Stomach smooth muscle (tissue), 2 donors: ENCODE measurements around the gene FBXL5.
A peak's percentile ranks its signal among the peaks of the same experiment; 100 is the strongest.

Experiments
- H3K27ac ChIP-seq: one replicate; pipeline ENCODE4 v1.7.0; 2013; ENCODE audit warnings: mild to moderate bottlenecking, low read length, inconsistent platforms
- H3K27me3 ChIP-seq, 2 donors: one replicate each; pipeline ENCODE4 v1.7.0; 2013; ENCODE audit warnings: low read length in 2 of 2; ENCODE audit not compliant: insufficient read depth in 2 of 2, control insufficient read depth in 1 of 2
- H3K36me3 ChIP-seq, 2 donors: one replicate each; pipeline ENCODE4 v1.7.0; 2013; ENCODE audit warnings: low read length in 2 of 2; ENCODE audit not compliant: control insufficient read depth in 2 of 2, insufficient read depth in 2 of 2
- H3K4me1 ChIP-seq: one replicate; pipeline ENCODE4 v1.7.0; 2013; ENCODE audit warnings: low read length; ENCODE audit not compliant: control insufficient read depth, insufficient read depth
- H3K4me3 ChIP-seq, 2 donors: one replicate each; pipeline ENCODE4 v1.7.0; 2013; ENCODE audit warnings: low read length in 2 of 2
- H3K9ac ChIP-seq, 2 donors: one replicate each; pipeline ENCODE4 v1.7.0; 2013; ENCODE audit warnings: low read length in 2 of 2, mild to moderate bottlenecking in 1 of 2
- H3K9me3 ChIP-seq, 2 donors: one replicate each; pipeline ENCODE4 v1.7.0; 2013; ENCODE audit warnings: low read length in 2 of 2; ENCODE audit not compliant: control insufficient read depth in 2 of 2
- donor health status: healthy.
- donor health status: Pancreatic carcinoma.

FBXL5 gene, protein sequence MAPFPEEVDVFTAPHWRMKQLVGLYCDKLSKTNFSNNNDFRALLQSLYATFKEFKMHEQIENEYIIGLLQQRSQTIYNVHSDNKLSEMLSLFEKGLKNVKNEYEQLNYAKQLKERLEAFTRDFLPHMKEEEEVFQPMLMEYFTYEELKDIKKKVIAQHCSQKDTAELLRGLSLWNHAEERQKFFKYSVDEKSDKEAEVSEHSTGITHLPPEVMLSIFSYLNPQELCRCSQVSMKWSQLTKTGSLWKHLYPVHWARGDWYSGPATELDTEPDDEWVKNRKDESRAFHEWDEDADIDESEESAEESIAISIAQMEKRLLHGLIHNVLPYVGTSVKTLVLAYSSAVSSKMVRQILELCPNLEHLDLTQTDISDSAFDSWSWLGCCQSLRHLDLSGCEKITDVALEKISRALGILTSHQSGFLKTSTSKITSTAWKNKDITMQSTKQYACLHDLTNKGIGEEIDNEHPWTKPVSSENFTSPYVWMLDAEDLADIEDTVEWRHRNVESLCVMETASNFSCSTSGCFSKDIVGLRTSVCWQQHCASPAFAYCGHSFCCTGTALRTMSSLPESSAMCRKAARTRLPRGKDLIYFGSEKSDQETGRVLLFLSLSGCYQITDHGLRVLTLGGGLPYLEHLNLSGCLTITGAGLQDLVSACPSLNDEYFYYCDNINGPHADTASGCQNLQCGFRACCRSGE

DNA sequence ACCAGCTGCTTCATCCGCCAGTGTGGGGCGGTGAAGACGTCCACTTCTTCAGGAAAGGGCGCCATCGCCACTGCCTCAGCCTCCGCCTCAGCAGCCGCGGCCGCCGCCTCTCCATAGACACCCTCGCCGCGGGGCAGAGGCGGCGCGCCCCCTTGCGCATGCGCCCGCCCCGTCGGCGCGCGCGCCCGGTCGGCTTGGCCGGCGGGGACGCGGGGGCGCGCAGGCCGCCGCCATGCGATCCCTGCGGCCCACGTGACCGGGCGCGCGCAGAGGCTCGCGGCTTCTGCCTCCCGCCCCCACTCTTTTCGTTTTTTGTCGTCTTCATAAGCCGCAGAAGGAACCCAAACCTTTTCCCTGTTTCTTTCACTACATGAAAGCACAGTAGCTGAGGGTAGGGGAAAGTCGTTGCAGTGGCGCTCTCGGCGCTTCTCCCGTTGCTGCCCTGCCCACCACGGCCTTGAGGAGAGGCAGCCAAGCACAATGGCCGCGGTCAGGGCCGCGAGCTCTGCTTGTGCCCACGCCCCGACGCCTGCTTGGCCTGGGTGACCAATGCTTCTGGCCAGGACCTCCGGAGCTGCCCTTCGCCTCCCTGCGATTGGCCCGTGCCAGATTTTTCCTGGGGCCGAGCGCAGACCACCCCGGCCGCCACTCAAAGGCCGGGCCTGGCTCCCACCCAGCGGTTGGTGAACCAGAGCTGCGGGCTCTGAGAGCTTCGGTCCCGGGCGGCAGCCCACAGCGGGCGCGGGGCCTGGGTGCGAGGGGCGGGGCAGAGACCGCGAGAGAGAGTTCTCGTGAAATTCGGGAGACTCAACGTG lies at the start of gene FBXL5:
TSS of gene FBXL5 (minus strand) at position 135 of the 815 bp plus-strand sequence. CDS start at position 65, 70 bp downstream.
- peak within 1 kb of the TSS; percentile 87 to 95 for H3K9ac ChIP-seq
- peak within 1 kb of the TSS; percentile 97 for H3K27ac ChIP-seq
- H3K27me3 ChIP-seq = no peaks in the 10 kb centered on the region
- H3K36me3 ChIP-seq = no peaks in the 10 kb centered on the region
- H3K4me3 ChIP-seq = peak within 1 kb of the TSS; percentile 84 to 86
- H3K9me3 ChIP-seq = no peaks in the 10 kb centered on the region
- H3K4me1 ChIP-seq = peaks cover 4% of the 10 kb centered on the region

DNA sequence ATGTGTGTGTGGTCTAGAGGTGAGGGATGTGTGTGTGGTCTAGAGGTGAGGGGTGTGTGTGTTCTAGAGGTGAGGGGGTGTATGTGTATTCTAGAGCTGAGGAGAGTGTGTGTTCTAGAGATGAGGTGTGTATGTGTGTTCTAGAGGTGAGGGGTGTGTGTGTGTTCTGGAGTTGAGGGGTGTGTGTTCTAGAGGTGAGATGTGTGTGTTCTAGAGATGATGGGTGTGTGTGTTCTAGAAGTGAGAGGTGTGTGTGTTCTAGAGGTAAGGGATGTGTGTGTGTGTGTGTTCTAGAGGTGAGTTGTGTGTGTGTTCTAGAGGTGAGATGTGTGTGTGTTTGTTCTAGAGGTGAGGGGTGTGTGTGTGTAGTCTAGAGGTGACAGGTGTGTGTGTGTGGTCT lies 49.0 kb upstream of the FBXL5 start:
- H3K36me3 ChIP-seq = no peaks in the 10 kb centered on the region
- no peaks in the 10 kb centered on the region for H3K9me3 ChIP-seq
- no peak overlapping the region for H3K4me3 ChIP-seq
- H3K27me3 ChIP-seq = no peaks in the 10 kb centered on the region
- H3K4me1 ChIP-seq = peaks cover 9% of the 10 kb centered on the region
- no peak overlapping the region for H3K9ac ChIP-seq
- no peak overlapping the region for H3K27ac ChIP-seq

- Histone ChIP-seq H3K36me3 (no peaks in the 10 kb centered on the region), H3K4me3 (peak overlapping the region; percentile 72 to 78), H3K9me3 (no peaks in the 10 kb centered on the region), H3K27ac (peak overlapping the region; percentile 46), H3K9ac (no peak overlapping the region), H3K27me3 (no peaks in the 10 kb centered on the region), H3K4me1 (peaks cover 9% of the 10 kb centered on the region)
These were observed 48.3 kb upstream of the FBXL5 start for GRCh38 chr4:15703439-15703838.

- H3K27me3 ChIP-seq = no peaks in the 10 kb centered on the region
- H3K27ac ChIP-seq = peak within 1 kb of the TSS; percentile 46
- H3K4me3 ChIP-seq = peak within 1 kb of the TSS; percentile 72 to 78
- peaks cover 9% of the 10 kb centered on the region for H3K4me1 ChIP-seq
- H3K9ac ChIP-seq = peak within 1 kb of the TSS; percentile 41 to 73
- H3K9me3 ChIP-seq = no peaks in the 10 kb centered on the region
- H3K36me3 ChIP-seq = no peaks in the 10 kb centered on the region
These were observed 47.8 kb upstream of the FBXL5 start, which contains the start of gene BST1 for GRCh38 chr4:15702941-15703403. Gene BST1 (plus strand): TSS chr4:15703065. CDS start chr4:15703145, 80 bp downstream.

DNA sequence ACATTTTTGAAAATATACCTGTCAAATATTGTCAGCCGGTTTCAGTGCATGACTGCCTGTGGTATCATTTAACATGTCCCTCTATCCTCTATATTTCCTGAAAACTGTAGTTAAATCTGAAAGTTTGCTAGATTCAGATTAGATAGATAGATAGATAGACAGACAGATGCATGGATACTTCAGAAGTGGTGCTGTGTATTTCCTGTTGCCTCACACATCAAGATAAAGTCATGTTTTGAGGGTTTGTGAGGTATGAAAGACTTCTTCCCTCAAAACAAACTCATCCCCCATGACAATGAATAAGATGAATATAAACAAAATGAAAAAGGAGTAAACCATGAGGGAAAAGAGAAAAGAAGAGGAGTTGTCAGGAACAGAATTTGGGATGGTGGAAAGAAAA lies 41.7 kb upstream of the FBXL5 start:
- H3K27ac ChIP-seq = no peak overlapping the region
- no peak overlapping the region for H3K9ac ChIP-seq
- no peaks in the 10 kb centered on the region for H3K27me3 ChIP-seq
- no peak overlapping the region for H3K4me3 ChIP-seq
- H3K9me3 ChIP-seq = no peaks in the 10 kb centered on the region
- H3K36me3 ChIP-seq = no peaks in the 10 kb centered on the region
- H3K4me1 ChIP-seq = no peaks in the 10 kb centered on the region

DNA sequence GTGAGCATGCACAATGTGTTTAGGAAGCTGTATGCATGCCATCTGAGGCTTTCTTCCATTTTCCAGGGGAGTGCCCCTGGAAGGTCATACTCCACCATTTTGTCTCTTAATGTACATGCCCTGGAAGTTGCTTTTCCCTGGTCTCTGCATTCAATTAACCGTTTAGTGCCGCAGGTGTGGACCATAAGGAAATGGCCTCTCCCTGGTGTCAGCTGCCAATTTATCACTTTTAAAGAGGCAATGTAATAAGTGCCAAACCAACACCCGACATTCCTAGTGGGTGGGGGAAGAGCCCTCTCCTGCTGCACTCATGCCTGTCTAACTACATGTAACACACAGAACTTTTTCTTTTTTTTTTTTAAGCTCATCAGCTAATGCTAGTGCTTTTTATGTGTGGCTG lies 40.6 kb upstream of the FBXL5 start:
- no peak overlapping the region for H3K27ac ChIP-seq
- no peaks in the 10 kb centered on the region for H3K9me3 ChIP-seq
- no peak overlapping the region for H3K9ac ChIP-seq
- H3K4me3 ChIP-seq = no peak overlapping the region
- no peaks in the 10 kb centered on the region for H3K4me1 ChIP-seq
- H3K36me3 ChIP-seq = no peaks in the 10 kb centered on the region
- no peaks in the 10 kb centered on the region for H3K27me3 ChIP-seq

GRCh38 chr4:15695240-15695699 lies 40.1 kb upstream of the FBXL5 start:
- Histone ChIP-seq H3K27ac (no peak overlapping the region), H3K4me1 (no peaks in the 10 kb centered on the region), H3K36me3 (no peaks in the 10 kb centered on the region), H3K9me3 (no peaks in the 10 kb centered on the region), H3K27me3 (no peaks in the 10 kb centered on the region), H3K9ac (no peak overlapping the region), H3K4me3 (no peak overlapping the region)

- Histone ChIP-seq H3K27me3 (no peaks in the 10 kb centered on the region), H3K9me3 (no peaks in the 10 kb centered on the region), H3K4me3 (no peak overlapping the region), H3K4me1 (no peaks in the 10 kb centered on the region), H3K27ac (no peak overlapping the region), H3K36me3 (no peaks in the 10 kb centered on the region), H3K9ac (no peak overlapping the region)
These were observed 39.3 kb upstream of the FBXL5 start for GRCh38 chr4:15694431-15694830.

- H3K4me3 ChIP-seq = no peak overlapping the region
These were observed 37.4 kb upstream of the FBXL5 start for GRCh38 chr4:15692602-15693001.

GRCh38 chr4:15691346-15692135 lies 36.4 kb upstream of the FBXL5 start:
- Histone ChIP-seq H3K27ac (no peak overlapping the region), H3K9ac (no peak overlapping the region), H3K4me3 (no peak overlapping the region)

More at GRCh38 chr4:15692602-15693001, 37.4 kb upstream of the FBXL5 start:
- Histone ChIP-seq H3K27ac (no peak overlapping the region), H3K36me3 (no peaks in the 10 kb centered on the region), H3K9ac (no peak overlapping the region), H3K4me1 (no peaks in the 10 kb centered on the region), H3K9me3 (no peaks in the 10 kb centered on the region), H3K27me3 (no peaks in the 10 kb centered on the region)

More at GRCh38 chr4:15691346-15692135, 36.4 kb upstream of the FBXL5 start:
- H3K36me3 ChIP-seq = peaks cover 0 to 2% of the 10 kb centered on the region in 2 donors
- no peaks in the 10 kb centered on the region for H3K4me1 ChIP-seq
- H3K27me3 ChIP-seq = no peaks in the 10 kb centered on the region
- H3K9me3 ChIP-seq = no peaks in the 10 kb centered on the region
